AG04450 (cell line): ENCODE results near the gene ZNF93. TPM values are rescaled to one million over a fixed set of nuclear protein-coding genes. Genes with fewer than 3 reads are reported as not detected.
"Not testable (repeated sequence)": the region's sequence is repeated elsewhere in the genome, so short reads cannot be mapped to it uniquely, and the experiment has no call there.

Experiments
- CTCF ChIA-PET: fragments of 300-600, 350-600 bp; formaldehyde crosslinking; extraction: SDS; loops from one replicate; lab custom pipeline; 2022; ENCODE audit warnings: antibody characterized with exemption, inconsistent platforms; lab: Charles Lee
- POLR2A ChIA-PET: fragments of 350-600 bp; formaldehyde crosslinking; extraction: SDS; loops from one replicate; lab custom pipeline; 2021; ENCODE audit warnings: antibody characterized with exemption, inconsistent platforms; lab: Yijun Ruan, JAX
- DNase-seq: peaks from one replicate; pipeline ENCODE4 v3.0.0-alpha.2; 2011; ENCODE audit warnings: low read depth, low spot score
- H3K27ac ChIP-seq: one replicate; pipeline ENCODE4 v1.5.1; 2012; ENCODE audit warnings: low read depth, low read length, control low read depth
- H3K27me3 ChIP-seq: one replicate; pipeline ENCODE4 v1.6.0; 2012; ENCODE audit warnings: low read length; ENCODE audit not compliant: control insufficient read depth, insufficient read depth
- H3K4me3 ChIP-seq: 2 replicates; pipeline ENCODE4 v1.5.1; 2011; ENCODE audit warnings: mild to moderate bottlenecking, low read depth, low read length, control low read depth
- H3K9me3 ChIP-seq: 2 replicates; pipeline ENCODE4 v1.5.1; 2012; ENCODE audit warnings: low read length; ENCODE audit not compliant: control insufficient read depth, insufficient read depth
- polyA plus RNA-seq: library from polyadenylated mRNA; depleted of rRNA; stranded (reverse); fragments of >200 nt; gene quantifications from 2 replicates; pipeline ENCODE4 v1.2.3, GENCODE V29; 2011
- TF ChIP-seq, protein P1 (sequence below): IDR thresholded peaks from 2 replicates; pipeline ENCODE4 v1.5.1; 2011; ENCODE audit warnings: low read depth, low read length, control low read depth, inconsistent platforms

The ZNF93 gene
- polyA plus RNA-seq, 1 experiment, result 4.6 TPM

DNA sequence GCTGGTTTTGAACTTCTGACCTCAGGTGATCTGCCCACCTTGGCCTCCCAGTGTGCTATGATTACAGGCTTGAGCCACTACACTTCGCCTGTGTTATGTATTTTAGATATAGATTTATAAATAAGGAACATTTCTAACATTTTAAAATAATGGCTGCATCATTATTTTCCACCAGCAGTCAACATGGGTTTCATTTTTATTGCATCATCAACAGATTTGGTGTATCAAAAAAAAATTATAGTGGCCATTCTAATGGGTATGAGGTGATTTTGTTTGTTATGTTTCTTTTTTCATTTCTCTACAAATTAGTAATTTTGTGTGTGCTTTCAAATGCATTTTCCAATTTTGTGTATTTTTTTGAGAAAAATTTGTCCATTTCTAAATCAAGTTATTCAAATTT lies 16.2 kb upstream of the ZNF93 start:
- Histone ChIP-seq H3K9me3 (peaks cover 47% of the 10 kb centered on the region), H3K4me3 (no peak overlapping the region), H3K27me3 (no peaks in the 10 kb centered on the region), H3K27ac (no peak overlapping the region)
- CTCF ChIA-PET, result no interaction called here
- TF ChIP-seq, protein P1, sequence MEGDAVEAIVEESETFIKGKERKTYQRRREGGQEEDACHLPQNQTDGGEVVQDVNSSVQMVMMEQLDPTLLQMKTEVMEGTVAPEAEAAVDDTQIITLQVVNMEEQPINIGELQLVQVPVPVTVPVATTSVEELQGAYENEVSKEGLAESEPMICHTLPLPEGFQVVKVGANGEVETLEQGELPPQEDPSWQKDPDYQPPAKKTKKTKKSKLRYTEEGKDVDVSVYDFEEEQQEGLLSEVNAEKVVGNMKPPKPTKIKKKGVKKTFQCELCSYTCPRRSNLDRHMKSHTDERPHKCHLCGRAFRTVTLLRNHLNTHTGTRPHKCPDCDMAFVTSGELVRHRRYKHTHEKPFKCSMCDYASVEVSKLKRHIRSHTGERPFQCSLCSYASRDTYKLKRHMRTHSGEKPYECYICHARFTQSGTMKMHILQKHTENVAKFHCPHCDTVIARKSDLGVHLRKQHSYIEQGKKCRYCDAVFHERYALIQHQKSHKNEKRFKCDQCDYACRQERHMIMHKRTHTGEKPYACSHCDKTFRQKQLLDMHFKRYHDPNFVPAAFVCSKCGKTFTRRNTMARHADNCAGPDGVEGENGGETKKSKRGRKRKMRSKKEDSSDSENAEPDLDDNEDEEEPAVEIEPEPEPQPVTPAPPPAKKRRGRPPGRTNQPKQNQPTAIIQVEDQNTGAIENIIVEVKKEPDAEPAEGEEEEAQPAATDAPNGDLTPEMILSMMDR, result no peak
- DNase-seq, result no peak
- POLR2A ChIA-PET, result no interaction called here

- DNase-seq, POLR2A ChIA-PET, H3K4me3 ChIP-seq, CTCF ChIA-PET, H3K27ac ChIP-seq, H3K27me3 ChIP-seq: not testable (repeated sequence)
- H3K9me3 ChIP-seq, result peaks cover 32% of the 10 kb centered on the region
Measured at GRCh38 chr19:19892055-19892941, 8.4 kb upstream of the ZNF93 start.

DNA sequence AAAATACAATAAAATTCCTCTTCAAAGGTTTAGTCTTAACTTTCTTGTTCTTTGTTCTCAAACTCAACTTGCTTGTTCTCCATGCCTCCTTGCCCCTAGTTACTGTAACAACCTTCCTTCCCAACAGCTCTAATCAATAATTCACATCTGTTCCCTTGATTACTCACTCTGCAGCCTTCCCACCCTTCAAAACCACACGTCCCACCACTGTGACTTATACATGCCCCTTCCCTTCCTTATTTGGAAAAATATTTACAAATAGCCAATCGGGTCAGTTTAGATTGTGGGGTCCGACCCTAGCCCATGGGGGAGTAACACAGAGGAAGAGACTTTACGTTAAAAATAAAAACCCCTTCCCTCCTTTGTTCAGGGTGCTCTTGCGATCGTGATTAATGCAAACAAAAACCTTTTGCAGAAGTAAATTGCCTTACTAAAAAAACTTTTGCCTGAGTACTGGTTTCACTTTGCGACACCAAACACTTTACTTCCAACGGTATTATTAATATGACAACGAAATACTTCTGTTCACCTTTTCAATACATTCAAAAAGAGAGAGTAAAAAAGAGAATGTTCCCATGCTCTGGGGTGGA lies 512 bp upstream of the ZNF93 start:
- TF ChIP-seq, protein P1, result no peak
- H3K4me3 ChIP-seq, result peak overlapping the region; percentile 82
- ChIA-PET CTCF (no interaction called here), POLR2A (interaction anchor here (0.6 to 2.2 kb wide), 12 partner anchors 18 to 1867 kb away, joined by 3 to 18 read pairs (median 6); partner anchors contain the start of genes ZNF100, ZNF253, ZNF486 and ZNF506)
- peak; percentile 61 for DNase-seq
- H3K9me3 ChIP-seq, result peaks cover 38% of the 10 kb centered on the region
- H3K27ac ChIP-seq, result peak overlapping the region; percentile 97
- H3K27me3 ChIP-seq, result no peaks in the 10 kb centered on the region

DNA sequence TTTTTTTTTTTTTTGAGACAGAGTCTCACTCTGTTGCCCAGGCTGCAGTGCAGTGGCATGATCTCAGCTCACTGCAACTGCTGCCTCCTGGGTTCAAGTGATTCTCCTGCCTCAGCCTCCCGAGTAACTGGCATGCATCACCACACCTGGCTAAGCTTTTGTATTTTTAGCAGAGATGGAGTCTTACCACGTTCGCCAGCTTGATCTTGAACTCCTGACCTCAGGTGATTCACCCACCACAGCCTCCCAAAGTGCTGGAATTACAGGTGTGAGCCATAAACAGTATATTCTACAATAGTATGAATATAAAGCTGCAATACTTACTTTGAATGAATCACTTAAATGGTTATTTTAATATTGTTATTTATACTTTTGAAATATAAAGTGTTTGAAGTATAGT lies 6.8 kb downstream of the ZNF93 start:
- H3K4me3 ChIP-seq, POLR2A ChIA-PET, H3K27me3 ChIP-seq, H3K27ac ChIP-seq, DNase-seq: not testable (repeated sequence)
- CTCF ChIA-PET, result interaction anchor here (0.5 kb wide), 1 partner anchor 1276 kb away, joined by 3 read pairs; no protein-coding TSS in a partner anchor
- H3K9me3 ChIP-seq, result peaks cover 29% of the 10 kb centered on the region

DNA sequence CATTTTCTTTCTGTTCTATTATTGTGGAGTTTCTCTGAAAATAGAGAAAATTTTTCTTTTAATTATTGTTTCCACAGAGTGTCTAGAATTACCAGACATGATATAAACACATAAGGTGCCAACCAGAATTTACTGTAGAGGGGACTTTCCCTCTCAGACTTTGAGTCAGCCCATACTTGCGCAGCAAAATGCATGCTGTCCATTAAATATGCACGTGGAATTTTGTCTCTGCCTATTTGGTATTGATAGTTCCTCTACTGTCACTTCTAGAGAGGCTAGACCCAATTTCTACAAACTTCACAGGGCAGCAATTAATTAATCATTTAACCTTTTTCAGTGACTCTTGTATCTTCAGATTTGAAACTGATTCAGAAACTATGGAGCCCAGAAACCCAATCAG lies 8.9 kb downstream of the ZNF93 start:
- no peak for DNase-seq
- no peak overlapping the region for H3K27ac ChIP-seq
- H3K9me3 ChIP-seq, result peaks cover 12% of the 10 kb centered on the region
- CTCF ChIA-PET, result no interaction called here
- POLR2A ChIA-PET, result no interaction called here
- no peaks in the 10 kb centered on the region for H3K27me3 ChIP-seq
- TF ChIP-seq, protein P1, result no peak
- H3K4me3 ChIP-seq, result no peak overlapping the region

- no peaks in the 10 kb centered on the region for H3K27me3 ChIP-seq
- peaks cover 9% of the 10 kb centered on the region for H3K9me3 ChIP-seq
- TF ChIP-seq, protein P1, result no peak
- POLR2A ChIA-PET, result no interaction called here
- CTCF ChIA-PET, result no interaction called here
- H3K27ac ChIP-seq, result no peak overlapping the region
- no peak overlapping the region for H3K4me3 ChIP-seq
- no peak for DNase-seq
Measured at GRCh38 chr19:19911150-19911549, 10.4 kb downstream of the ZNF93 start.
